Tibial nerve (tissue), 3 donors: ENCODE data around the gene ZNF148.

Experiments used
- CTCF ChIP-seq, 5 experiments: fragments of 200-600 bp in 3 of 5; fragments of 450-650 bp in 2 of 5; sonication (generic) in 3 of 5; IDR thresholded peaks; one replicate each; pipeline ENCODE4 v1.5.1; 2016 to 2019; ENCODE audit warnings: antibody characterized with exemption in 5 of 5, mild to moderate bottlenecking in 3 of 5, moderate library complexity in 2 of 5
- POLR2A ChIP-seq, 2 donors: fragments of 450-650 bp; IDR thresholded peaks; one replicate each; pipeline ENCODE4 v1.6.1; 2017; ENCODE audit warnings: antibody characterized with exemption in 2 of 2, mild to moderate bottlenecking in 2 of 2, moderate library complexity in 2 of 2

- TF ChIP-seq CTCF (IDR thresholded peaks at IDR 0.05) (no peak), POLR2A (IDR thresholded peaks at IDR 0.05) (no peak)
Measured at GRCh38 chr3:125337506-125337905, 37.6 kb downstream of the ZNF148 start.
